Stimulated activated effector memory CD8-positive, alpha-beta T cell treated with anti-CD3 and anti-CD28 coated beads, Interleukin-12 subunit alpha, Interleukin-12 subunit beta, amount 100 ng/mL, for 72 hours (primary cell): ENCODE results near the gene DNAH14.
A peak's percentile ranks its signal among the peaks of the same experiment; 100 is the strongest.
"Not testable (repeated sequence)": the region's sequence is repeated elsewhere in the genome, so short reads cannot be mapped to it uniquely, and the experiment has no call there.

Experiments
- ATAC-seq: fragments of 150-1000 bp; cut with Tn5 transposase; 2 replicates; pipeline ENCODE4 v1.10.0; 2021
- DNase-seq, 2 donors: peaks; one replicate each; pipeline ENCODE4 v3.0.0; 2021 to 2022; ENCODE audit warnings: low spot score in 2 of 2
- H3K27ac Mint-ChIP-seq: one replicate; pipeline ENCODE4 v1.8.0; 2022; ENCODE audit warnings: mild to moderate bottlenecking, mixed read lengths
- H3K36me3 Mint-ChIP-seq: one replicate; pipeline ENCODE4 v1.8.0; 2022; ENCODE audit warnings: mild to moderate bottlenecking, mixed read lengths
- H3K4me1 Mint-ChIP-seq: one replicate; pipeline ENCODE4 v1.8.0; 2022; ENCODE audit warnings: mixed read lengths
- H3K4me3 Mint-ChIP-seq: one replicate; pipeline ENCODE4 v1.8.0; 2022; ENCODE audit warnings: mild to moderate bottlenecking, mixed read lengths
- H3K9me3 Mint-ChIP-seq: one replicate; pipeline ENCODE4 v1.8.0; 2022; ENCODE audit warnings: mixed read lengths

The DNAH14 gene

GRCh38 chr1:225277445-225277844, 348.0 kb downstream of the DNAH14 start:
- Mint-ChIP-seq H3K9me3 (peaks cover 11% of the 10 kb centered on the region), H3K4me1 (no peaks in the 10 kb centered on the region), H3K36me3 (no peaks in the 10 kb centered on the region), H3K4me3 (no peak overlapping the region), H3K27ac (no peak overlapping the region)
- ATAC-seq (no peak), DNase-seq (no peak)

DNA sequence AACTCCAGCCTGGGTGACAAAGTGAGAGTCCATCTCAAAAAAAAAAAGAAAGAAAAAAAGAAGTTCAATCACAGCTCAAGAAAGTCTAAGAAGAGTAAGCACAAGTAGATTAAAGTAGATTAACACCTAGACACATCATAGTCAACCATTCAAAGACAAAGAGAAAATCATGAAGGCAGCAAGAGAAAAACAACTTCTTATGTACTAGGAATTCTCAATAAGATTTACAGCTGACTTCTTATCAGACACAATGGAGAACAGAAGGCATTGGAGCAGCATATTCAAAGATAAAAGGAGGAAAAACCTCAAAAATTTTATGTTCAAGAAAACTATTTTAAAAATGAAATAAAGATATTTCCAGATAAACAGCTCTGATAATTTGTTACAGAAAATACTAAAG, 351.1 kb downstream of the DNAH14 start:
- no peaks in the 10 kb centered on the region for H3K4me1 Mint-ChIP-seq
- H3K9me3 Mint-ChIP-seq, result peaks cover 11% of the 10 kb centered on the region
- H3K36me3 Mint-ChIP-seq, result no peaks in the 10 kb centered on the region
- no peak overlapping the region for H3K4me3 Mint-ChIP-seq
- no peak overlapping the region for H3K27ac Mint-ChIP-seq
- no peak for DNase-seq
- no peak for ATAC-seq

- Mint-ChIP-seq H3K4me3 (no peak overlapping the region), H3K4me1 (no peaks in the 10 kb centered on the region), H3K36me3 (no peaks in the 10 kb centered on the region), H3K27ac (no peak overlapping the region), H3K9me3 (peaks cover 6% of the 10 kb centered on the region)
- DNase-seq, result no peak
- no peak for ATAC-seq
Measured at GRCh38 chr1:225290244-225290643, 360.8 kb downstream of the DNAH14 start.

DNA sequence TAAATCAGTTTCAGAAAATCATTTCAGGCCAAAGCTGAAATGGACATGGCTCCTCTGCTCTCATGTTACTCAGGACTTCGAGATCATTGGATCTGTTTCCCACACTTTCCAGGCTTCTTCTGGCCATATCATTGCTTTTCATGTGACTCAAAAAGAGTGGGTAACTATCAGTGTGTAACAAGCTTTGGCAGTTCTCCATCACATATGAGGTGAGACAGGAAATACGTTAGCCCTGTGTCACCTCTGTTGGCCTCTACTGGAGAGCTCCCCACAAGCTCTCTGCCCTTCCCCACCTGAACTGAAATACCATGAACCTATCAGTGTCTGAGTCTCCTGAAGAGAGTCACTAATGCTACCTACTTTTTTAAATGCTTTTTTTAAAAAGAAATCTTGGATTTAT, 370.1 kb downstream of the DNAH14 start:
- no peak for ATAC-seq
- no peak overlapping the region for H3K4me3 Mint-ChIP-seq

DNA sequence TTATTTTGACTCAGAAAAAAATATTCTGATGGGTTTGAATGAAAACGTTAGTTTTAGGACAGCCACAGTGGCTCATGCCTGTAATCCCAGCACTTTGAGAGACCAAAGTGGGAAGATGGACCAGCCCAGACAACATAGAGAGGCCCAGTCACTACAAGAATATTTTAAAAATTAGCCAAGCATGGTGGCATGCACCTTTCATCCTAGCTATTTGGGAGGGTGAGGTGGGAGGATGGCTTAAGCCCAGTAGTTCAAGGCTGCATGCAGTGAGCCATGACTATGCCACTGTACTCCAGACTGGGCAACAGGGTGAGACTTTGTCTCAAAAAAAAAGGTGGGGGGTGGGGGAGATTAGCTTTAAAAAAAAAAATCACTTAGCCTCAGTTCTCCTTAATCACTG, 370.9 kb downstream of the DNAH14 start:
- Mint-ChIP-seq H3K36me3 (no peaks in the 10 kb centered on the region), H3K4me1 (no peaks in the 10 kb centered on the region)
- no peak for DNase-seq

More for the DNA sequence above, 370.1 kb downstream of the DNAH14 start:
- no peaks in the 10 kb centered on the region for H3K4me1 Mint-ChIP-seq
- no peak for DNase-seq
- H3K27ac Mint-ChIP-seq, result no peak overlapping the region
- peaks cover 15% of the 10 kb centered on the region for H3K9me3 Mint-ChIP-seq
- no peaks in the 10 kb centered on the region for H3K36me3 Mint-ChIP-seq

GRCh38 chr1:225304996-225305395, 375.5 kb downstream of the DNAH14 start:
- Mint-ChIP-seq H3K9me3 (no peaks in the 10 kb centered on the region), H3K27ac (no peak overlapping the region), H3K4me1 (no peaks in the 10 kb centered on the region), H3K36me3 (no peaks in the 10 kb centered on the region), H3K4me3 (no peak overlapping the region)
- ATAC-seq (no peak), DNase-seq (no peak)

More for the DNA sequence above, 370.9 kb downstream of the DNAH14 start:
- Mint-ChIP-seq H3K4me3 (no peak overlapping the region), H3K27ac (no peak overlapping the region), H3K9me3 (peaks cover 8% of the 10 kb centered on the region)
- no peak for ATAC-seq

GRCh38 chr1:225310544-225310943, 381.1 kb downstream of the DNAH14 start:
- DNase-seq, H3K4me3 Mint-ChIP-seq, H3K4me1 Mint-ChIP-seq, H3K27ac Mint-ChIP-seq, ATAC-seq, H3K9me3 Mint-ChIP-seq, H3K36me3 Mint-ChIP-seq: not testable (repeated sequence)

DNA sequence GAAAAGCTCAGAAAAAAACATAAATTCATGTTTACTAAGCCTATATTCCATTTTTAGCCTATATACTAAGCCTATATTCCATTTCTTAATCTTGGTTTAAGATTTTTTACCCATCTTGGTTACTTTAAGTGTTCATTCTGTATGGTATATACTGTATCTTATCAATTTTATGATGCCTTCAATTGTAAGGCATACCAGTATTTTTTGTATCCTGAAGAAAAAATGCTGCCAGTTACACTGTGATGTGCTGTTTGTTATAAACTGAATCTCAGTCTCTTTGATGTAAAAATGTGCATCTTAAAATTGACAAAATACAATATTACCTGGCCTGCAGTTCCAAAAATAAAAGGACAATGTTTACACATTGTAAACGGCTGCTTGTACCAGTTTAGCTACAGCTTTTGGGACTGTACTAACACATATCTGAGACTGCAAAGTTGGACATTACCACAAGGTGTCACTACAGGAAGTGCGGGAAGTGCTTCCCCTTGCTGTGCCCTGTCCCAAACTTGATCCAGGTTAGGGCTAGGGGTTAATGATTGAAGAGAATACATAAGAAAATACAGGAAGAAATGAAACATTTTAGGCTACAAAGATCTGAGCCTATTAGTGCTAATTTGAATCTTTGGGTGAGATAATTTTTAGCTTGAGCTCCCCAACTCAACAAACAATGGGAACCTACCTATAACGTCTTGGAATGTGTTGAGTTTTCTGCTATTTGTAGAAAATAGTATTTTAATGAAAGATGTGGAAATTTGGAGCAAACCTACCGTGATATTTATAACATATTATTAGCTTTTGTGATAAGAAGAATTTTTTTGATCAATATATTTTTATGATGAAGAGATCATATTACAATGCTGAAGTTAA, 389.5 kb downstream of the DNAH14 start:
- Mint-ChIP-seq H3K27ac (no peak overlapping the region), H3K36me3 (no peaks in the 10 kb centered on the region), H3K4me3 (no peak overlapping the region), H3K9me3 (no peaks in the 10 kb centered on the region), H3K4me1 (no peaks in the 10 kb centered on the region)
- ATAC-seq (peak; percentile 63), DNase-seq (no peak)

DNA sequence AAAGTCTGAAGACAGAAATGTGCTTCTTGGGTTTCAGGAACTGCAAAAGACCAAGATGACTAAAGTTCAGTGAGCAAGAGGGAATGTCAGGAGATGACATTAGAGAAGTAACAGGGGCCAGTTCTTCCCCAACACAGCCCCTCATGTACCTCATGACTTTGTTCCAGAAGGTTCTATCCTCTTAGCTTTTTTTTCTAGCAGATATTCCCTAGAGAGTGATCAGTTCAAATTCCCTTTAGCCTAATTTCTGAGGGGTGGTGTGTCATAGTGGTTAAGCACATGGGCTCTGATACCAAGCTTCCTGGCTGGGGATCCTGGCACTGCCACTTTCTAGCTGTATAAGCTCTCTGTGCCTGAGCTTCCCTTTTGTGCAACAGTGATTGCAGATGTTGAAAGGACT, 390.4 kb downstream of the DNAH14 start:
- ATAC-seq (no peak), DNase-seq (no peak)
- H3K4me1 Mint-ChIP-seq, result no peaks in the 10 kb centered on the region
- no peaks in the 10 kb centered on the region for H3K36me3 Mint-ChIP-seq
- H3K27ac Mint-ChIP-seq, result no peak overlapping the region
- no peaks in the 10 kb centered on the region for H3K9me3 Mint-ChIP-seq
- no peak overlapping the region for H3K4me3 Mint-ChIP-seq

GRCh38 chr1:225321784-225322183, 392.3 kb downstream of the DNAH14 start:
- no peak overlapping the region for H3K27ac Mint-ChIP-seq
- no peaks in the 10 kb centered on the region for H3K9me3 Mint-ChIP-seq
- no peaks in the 10 kb centered on the region for H3K4me1 Mint-ChIP-seq
- no peak for DNase-seq
- ATAC-seq, result no peak
- no peak overlapping the region for H3K4me3 Mint-ChIP-seq
- no peaks in the 10 kb centered on the region for H3K36me3 Mint-ChIP-seq

DNA sequence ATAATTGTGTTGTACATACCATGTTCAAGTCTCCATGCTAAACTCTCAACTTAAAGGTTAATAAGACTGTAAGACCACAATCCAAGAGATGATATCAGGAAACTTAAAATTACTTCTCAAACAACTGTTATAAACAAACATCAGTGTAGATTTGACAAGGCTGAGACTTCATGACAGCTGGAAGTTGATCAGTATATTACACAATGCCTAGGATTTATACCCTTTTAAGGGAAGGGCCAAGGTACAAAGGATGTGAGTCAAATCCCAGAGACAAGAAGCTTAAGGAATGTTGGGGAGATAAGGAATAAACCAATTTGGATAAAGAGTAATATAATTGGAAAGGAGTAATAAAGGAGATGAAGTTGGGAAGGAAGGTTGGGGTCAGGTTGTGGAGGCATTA, 399.6 kb downstream of the DNAH14 start:
- Mint-ChIP-seq H3K9me3 (no peaks in the 10 kb centered on the region), H3K36me3 (no peaks in the 10 kb centered on the region), H3K4me1 (no peaks in the 10 kb centered on the region), H3K27ac (no peak overlapping the region), H3K4me3 (no peak overlapping the region)
- DNase-seq (no peak), ATAC-seq (no peak)

- H3K9me3 Mint-ChIP-seq, H3K27ac Mint-ChIP-seq, H3K4me1 Mint-ChIP-seq, H3K4me3 Mint-ChIP-seq, DNase-seq, ATAC-seq, H3K36me3 Mint-ChIP-seq: not testable (repeated sequence)
Measured at GRCh38 chr1:225329996-225330395, 400.5 kb downstream of the DNAH14 start.

DNA sequence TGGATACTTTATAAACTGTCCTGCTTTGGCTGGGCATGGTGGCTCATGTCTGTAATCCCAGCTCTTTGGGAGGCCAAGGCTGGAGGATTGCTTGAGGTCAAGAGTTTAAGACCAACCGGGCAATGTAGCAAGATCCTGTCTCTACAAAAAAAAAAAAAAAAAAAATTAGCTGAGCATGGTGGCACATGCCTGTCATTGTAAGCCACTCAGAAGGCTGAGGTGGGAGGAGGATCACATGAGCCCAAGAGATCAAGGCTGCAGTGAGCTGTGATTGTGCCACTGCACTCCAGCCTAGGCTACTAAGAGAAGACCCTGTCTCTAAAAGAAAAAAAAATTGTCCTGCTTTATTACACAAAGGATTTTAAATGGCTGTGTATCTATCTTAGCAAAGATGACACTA, 403.2 kb downstream of the DNAH14 start:
- H3K27ac Mint-ChIP-seq, result no peak overlapping the region
- no peak overlapping the region for H3K4me3 Mint-ChIP-seq
- ATAC-seq (no peak), DNase-seq (no peak)
- H3K36me3 Mint-ChIP-seq, result no peaks in the 10 kb centered on the region
- no peaks in the 10 kb centered on the region for H3K4me1 Mint-ChIP-seq
- H3K9me3 Mint-ChIP-seq, result no peaks in the 10 kb centered on the region

GRCh38 chr1:225335098-225335778, 405.8 kb downstream of the DNAH14 start:
- H3K36me3 Mint-ChIP-seq, ATAC-seq, H3K4me1 Mint-ChIP-seq, H3K4me3 Mint-ChIP-seq, H3K9me3 Mint-ChIP-seq, DNase-seq, H3K27ac Mint-ChIP-seq: not testable (repeated sequence)

GRCh38 chr1:225338545-225338944, 409.1 kb downstream of the DNAH14 start:
- Mint-ChIP-seq H3K4me1 (no peaks in the 10 kb centered on the region), H3K9me3 (no peaks in the 10 kb centered on the region), H3K27ac (no peak overlapping the region), H3K4me3 (no peak overlapping the region), H3K36me3 (no peaks in the 10 kb centered on the region)
- ATAC-seq (no peak), DNase-seq (no peak)

GRCh38 chr1:225341642-225342041, 412.2 kb downstream of the DNAH14 start:
- H3K9me3 Mint-ChIP-seq, result no peaks in the 10 kb centered on the region
- no peaks in the 10 kb centered on the region for H3K36me3 Mint-ChIP-seq
- no peak overlapping the region for H3K27ac Mint-ChIP-seq
- no peak overlapping the region for H3K4me3 Mint-ChIP-seq
- DNase-seq (no peak), ATAC-seq (no peak)
- H3K4me1 Mint-ChIP-seq, result no peaks in the 10 kb centered on the region
